Naive thymus-derived CD4-positive, alpha-beta T cell (primary cell): ENCODE data around the gene FAM168A. TPM values are rescaled to one million over a fixed set of nuclear protein-coding genes. Genes with fewer than 3 reads are reported as not detected.
A peak's percentile ranks its signal among the peaks of the same experiment; 100 is the strongest.

ENCODE experiments used
- ATAC-seq: fragments of 150-1000 bp; cut with Tn5 transposase; 2 replicates; pipeline ENCODE4 v1.10.0; 2021; ENCODE audit warnings: mild to moderate bottlenecking, moderate library complexity
- CTCF ChIA-PET: fragments of 350-600 bp; sonication (Branson Sonifier 250); formaldehyde crosslinking; loops from one replicate; lab custom pipeline; 2021; ENCODE audit warnings: antibody characterized with exemption; lab: Charles Lee
- POLR2A ChIA-PET: fragments of 350-600 bp; sonication (Branson Sonifier 250); formaldehyde crosslinking; loops from one replicate; lab custom pipeline; 2021; ENCODE audit warnings: antibody characterized with exemption, inconsistent platforms; lab: Charles Lee
- DNase-seq, 9 donors: peaks; one replicate each; pipeline versions ENCODE4 v3.0.0 to v3.0.0-alpha.2; 2020 to 2022; ENCODE audit warnings: mixed read lengths in 1 of 9
- H3K27ac ChIP-seq: one replicate; pipeline ENCODE4 v1.7.0; 2013; ENCODE audit warnings: mild to moderate bottlenecking, low read depth, low read length, moderate library complexity
- H3K27me3 ChIP-seq, 2 donors: one replicate each; pipeline ENCODE4 v1.7.0; 2013; ENCODE audit warnings: low read length in 2 of 2, mild to moderate bottlenecking in 2 of 2, moderate library complexity in 2 of 2; ENCODE audit not compliant: control insufficient read depth in 2 of 2, insufficient read depth in 2 of 2
- H3K36me3 ChIP-seq, 3 experiments: 1 replicate in 2 of 3; 2 replicates in 1 of 3; pipeline ENCODE4 v1.7.0; 2013; ENCODE audit warnings: low read length in 3 of 3, mild to moderate bottlenecking in 3 of 3, moderate library complexity in 1 of 3; ENCODE audit not compliant: insufficient read depth in 3 of 3, control insufficient read depth in 2 of 3
- H3K4me1 ChIP-seq, 2 donors: one replicate each; pipeline ENCODE4 v1.7.0; 2013; ENCODE audit warnings: low read length in 2 of 2, mild to moderate bottlenecking in 2 of 2, moderate library complexity in 1 of 2; ENCODE audit not compliant: control insufficient read depth in 2 of 2, insufficient read depth in 2 of 2
- H3K4me3 ChIP-seq: 2 replicates; pipeline ENCODE4 v1.7.0; 2013; ENCODE audit warnings: mild to moderate bottlenecking, low read length
- H3K9me3 ChIP-seq, 3 experiments: 1 replicate in 2 of 3; 2 replicates in 1 of 3; pipeline ENCODE4 v1.7.0; 2013; ENCODE audit warnings: low read length in 3 of 3; ENCODE audit not compliant: control insufficient read depth in 2 of 3
- H3K27ac Mint-ChIP-seq, 9 donors: one replicate each; pipeline ENCODE4 v1.8.0; 2020 to 2022; ENCODE audit warnings: mixed read lengths in 9 of 9, mild to moderate bottlenecking in 8 of 9, moderate library complexity in 5 of 9, inconsistent platforms in 2 of 9
- H3K27me3 Mint-ChIP-seq, 5 donors: one replicate each; pipeline ENCODE4 v1.8.0; 2021 to 2022; ENCODE audit warnings: mixed read lengths in 5 of 5, mild to moderate bottlenecking in 1 of 5
- H3K36me3 Mint-ChIP-seq, 5 donors: one replicate each; pipeline ENCODE4 v1.8.0; 2020 to 2022; ENCODE audit warnings: mixed read lengths in 5 of 5, mild to moderate bottlenecking in 3 of 5, inconsistent platforms in 1 of 5
- H3K4me1 Mint-ChIP-seq, 7 donors: one replicate each; pipeline ENCODE4 v1.8.0; 2020 to 2022; ENCODE audit warnings: mixed read lengths in 7 of 7, mild to moderate bottlenecking in 3 of 7, inconsistent platforms in 1 of 7
- H3K4me3 Mint-ChIP-seq, 10 donors: one replicate each; pipeline ENCODE4 v1.8.0; 2020 to 2022; ENCODE audit warnings: mild to moderate bottlenecking in 10 of 10, mixed read lengths in 10 of 10, moderate library complexity in 6 of 10, inconsistent platforms in 2 of 10
- H3K9me3 Mint-ChIP-seq, 11 donors: one replicate each; pipeline ENCODE4 v1.8.0; 2020 to 2022; ENCODE audit warnings: mixed read lengths in 11 of 11, mild to moderate bottlenecking in 4 of 11, inconsistent platforms in 1 of 11, moderate library complexity in 1 of 11
- intact Hi-C, 2 donors: fragments of 100-400 bp; cut with micrococcal nuclease; formaldehyde crosslinking; loops; one replicate each; pipeline ENCODE4 v1.15.1; 2023
- polyA plus RNA-seq, 2 donors: library from polyadenylated mRNA; unstranded; fragments of 300-500 nt; fragmentation: Illumina TruSeq; gene quantifications; one replicate each; pipeline ENCODE4 v1.2.3, GENCODE V29; 2021
- total RNA-seq, 6 experiments: library from RNA in 5 of 6; stranded (reverse) in 5 of 6; gene quantifications; 1 replicate in 5 of 6; 2 replicates in 1 of 6; pipeline ENCODE4 v1.2.3 and lab custom pipeline; 2021 to 2026

FAM168A gene
- total and polyA plus RNA-seq, 7 experiments from 2014 or later, result 3.3 to 33.0 (median 23.1) TPM

DNA sequence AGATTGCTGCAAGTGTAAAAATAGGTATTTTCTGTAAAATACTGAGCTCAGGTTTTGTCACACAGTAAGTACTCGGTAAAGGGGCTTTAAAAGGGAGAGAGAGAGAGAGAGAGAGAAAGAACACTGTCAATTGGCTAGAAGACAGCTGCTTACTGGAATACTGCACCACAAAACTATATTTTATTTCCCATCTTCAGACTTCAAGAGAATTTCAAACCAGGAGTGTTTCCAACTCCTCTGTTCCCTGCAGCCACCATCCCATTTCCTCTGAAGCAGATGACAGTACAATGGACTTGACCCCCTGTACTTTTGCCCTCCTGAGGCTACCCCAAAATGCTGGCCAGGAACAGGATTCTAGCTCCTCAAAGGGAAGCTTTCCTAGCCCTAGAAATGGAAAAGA is 132.0 kb downstream of the FAM168A start:
- CTCF ChIA-PET, result interaction anchor here (0.8 kb wide), 1 partner anchor 14 kb away, joined by 5 read pairs; no protein-coding TSS in a partner anchor

DNA sequence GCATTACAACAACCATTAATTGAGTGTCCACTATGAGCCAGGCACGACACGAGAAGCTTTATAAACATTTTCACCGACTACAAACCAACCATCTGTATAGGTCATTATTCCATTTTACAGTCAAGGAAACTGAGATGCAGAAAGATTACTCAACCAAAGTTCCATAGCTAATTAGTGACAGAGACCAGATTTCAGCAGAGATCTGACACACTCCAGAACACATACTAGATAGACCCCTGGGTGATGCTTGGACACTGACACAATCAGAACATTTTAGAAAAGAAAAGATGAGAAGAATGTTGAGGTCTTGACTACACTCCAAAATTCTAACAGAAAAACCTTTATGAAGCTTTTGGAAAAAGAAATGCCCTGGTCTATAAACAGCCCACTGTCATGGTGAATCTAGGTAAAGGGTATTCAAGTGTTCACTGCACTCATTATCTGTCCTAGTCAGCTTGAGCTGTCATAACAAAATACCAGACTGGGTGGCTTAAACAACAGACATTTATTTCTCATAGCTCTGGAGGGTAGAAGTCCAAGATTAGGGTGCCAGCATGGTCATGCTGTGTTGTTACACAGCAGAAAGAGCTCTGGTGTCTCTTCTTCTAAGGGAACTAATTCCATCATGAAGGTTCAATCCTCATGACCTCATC is 132.8 kb downstream of the FAM168A start:
- ATAC-seq (no peak), DNase-seq (no peak)
- no peak overlapping the region for H3K4me3 Mint-ChIP-seq
- H3K36me3 Mint-ChIP-seq, result peaks cover 0 to 37% (median 32%) of the 10 kb centered on the region in 5 donors
- Histone ChIP-seq H3K36me3 (no peaks in the 10 kb centered on the region), H3K27ac (no peak overlapping the region), H3K4me3 (no peak overlapping the region), H3K9me3 (no peaks in the 10 kb centered on the region), H3K4me1 (no peaks in the 10 kb centered on the region), H3K27me3 (no peaks in the 10 kb centered on the region)
- CTCF ChIA-PET, result interaction anchor here (0.7 to 0.8 kb wide), 2 partner anchors 12 to 15 kb away, joined by 3 to 5 read pairs; no protein-coding TSS in a partner anchor
- no peaks in the 10 kb centered on the region for H3K9me3 Mint-ChIP-seq
- POLR2A ChIA-PET, result interaction anchor here (0.7 to 1.2 kb wide), 2 partner anchors 8 to 1575 kb away, joined by 4 read pairs; no protein-coding TSS in a partner anchor
- no peaks in the 10 kb centered on the region for H3K27me3 Mint-ChIP-seq
- intact Hi-C loops, result no loop called here
- H3K4me1 Mint-ChIP-seq, result peaks cover 0 to 15% (median 0%) of the 10 kb centered on the region in 7 donors
- no peak overlapping the region for H3K27ac Mint-ChIP-seq

More for the DNA sequence above, 132.0 kb downstream of the FAM168A start:
- Histone ChIP-seq H3K36me3 (no peaks in the 10 kb centered on the region), H3K9me3 (no peaks in the 10 kb centered on the region), H3K4me3 (no peak overlapping the region), H3K4me1 (no peaks in the 10 kb centered on the region), H3K27me3 (no peaks in the 10 kb centered on the region), H3K27ac (no peak overlapping the region)
- DNase-seq, result no peak
- H3K36me3 Mint-ChIP-seq, result peaks cover 0 to 44% (median 35%) of the 10 kb centered on the region in 5 donors
- no peak for ATAC-seq
- H3K9me3 Mint-ChIP-seq, result no peaks in the 10 kb centered on the region
- H3K4me3 Mint-ChIP-seq, result no peak overlapping the region
- POLR2A ChIA-PET, result interaction anchor here (0.7 to 1.2 kb wide), 2 partner anchors 9 to 1574 kb away, joined by 4 read pairs; no protein-coding TSS in a partner anchor
- intact Hi-C loops, result no loop called here
- H3K4me1 Mint-ChIP-seq, result peaks cover 0 to 16% (median 0%) of the 10 kb centered on the region in 7 donors
- H3K27ac Mint-ChIP-seq, result no peak overlapping the region
- no peaks in the 10 kb centered on the region for H3K27me3 Mint-ChIP-seq

DNA sequence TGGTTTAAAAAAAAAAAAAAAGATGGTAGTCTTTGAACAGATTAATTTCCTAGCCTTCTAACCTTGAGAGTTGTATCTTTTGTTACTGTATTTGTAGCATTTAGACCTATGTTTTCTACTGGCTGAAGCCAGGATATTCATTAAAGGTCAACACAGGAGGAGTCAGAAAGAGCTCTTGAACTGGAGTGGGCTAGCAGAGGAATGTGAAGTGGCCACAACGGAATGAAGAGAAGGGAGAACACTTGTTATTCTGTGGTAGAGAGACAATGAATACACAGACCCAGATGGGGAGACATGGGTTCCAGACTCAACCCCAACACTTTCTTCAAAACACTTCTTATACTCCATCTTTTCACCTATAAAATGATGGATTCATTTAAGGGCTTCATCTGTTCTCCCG is 133.6 kb downstream of the FAM168A start:
- no peaks in the 10 kb centered on the region for H3K4me1 ChIP-seq
- no peaks in the 10 kb centered on the region for H3K27me3 ChIP-seq
- H3K4me3 ChIP-seq, result no peak overlapping the region
- ChIA-PET CTCF (no interaction called here), POLR2A (interaction anchor here (1.0 kb wide), 1 partner anchor 25 kb away, joined by 6 read pairs; no protein-coding TSS in a partner anchor)
- intact Hi-C loops, result no loop called here
- no peaks in the 10 kb centered on the region for H3K27me3 Mint-ChIP-seq
- ATAC-seq, result no peak
- no peaks in the 10 kb centered on the region for H3K9me3 Mint-ChIP-seq
- no peak overlapping the region for H3K27ac Mint-ChIP-seq
- H3K4me1 Mint-ChIP-seq, result peaks cover 0 to 16% (median 0%) of the 10 kb centered on the region in 7 donors
- no peak for DNase-seq
- H3K36me3 ChIP-seq, result no peaks in the 10 kb centered on the region
- no peaks in the 10 kb centered on the region for H3K9me3 ChIP-seq
- peaks cover 0 to 36% (median 32%) of the 10 kb centered on the region in 5 donors for H3K36me3 Mint-ChIP-seq
- H3K27ac ChIP-seq, result no peak overlapping the region
- H3K4me3 Mint-ChIP-seq, result no peak overlapping the region

DNA sequence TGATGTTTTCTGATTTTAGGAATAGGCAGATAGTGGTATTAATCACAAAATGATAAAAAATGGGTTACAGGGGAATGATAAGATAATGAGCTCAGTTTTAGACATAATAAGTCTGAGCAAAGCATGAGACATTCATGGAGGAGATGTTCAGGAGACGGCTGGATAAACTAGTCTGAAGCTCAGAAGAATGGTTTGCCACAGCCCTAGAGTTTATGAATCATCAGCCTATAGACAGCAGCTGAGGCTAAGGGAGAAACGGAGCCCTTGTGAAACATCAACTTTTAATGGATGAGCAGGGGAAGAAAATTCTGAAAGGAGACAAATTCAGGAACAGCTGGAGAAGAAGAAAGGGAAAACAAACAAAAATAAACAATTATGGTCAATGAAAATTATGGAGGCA is 134.6 kb downstream of the FAM168A start:
- H3K27me3 Mint-ChIP-seq, result no peaks in the 10 kb centered on the region
- no peak for ATAC-seq
- no peaks in the 10 kb centered on the region for H3K9me3 Mint-ChIP-seq
- peaks cover 0 to 14% (median 0%) of the 10 kb centered on the region in 7 donors for H3K4me1 Mint-ChIP-seq
- CTCF ChIA-PET, result interaction anchor here (0.8 kb wide), 1 partner anchor 81 kb away, joined by 4 read pairs; no protein-coding TSS in a partner anchor
- POLR2A ChIA-PET, result no interaction called here
- DNase-seq, result no peak
- H3K9me3 ChIP-seq, result no peaks in the 10 kb centered on the region
- H3K27me3 ChIP-seq, result no peaks in the 10 kb centered on the region
- H3K27ac ChIP-seq, result no peak overlapping the region
- H3K4me3 ChIP-seq, result no peak overlapping the region
- no peaks in the 10 kb centered on the region for H3K4me1 ChIP-seq
- H3K36me3 Mint-ChIP-seq, result peaks cover 0 to 33% (median 30%) of the 10 kb centered on the region in 5 donors
- no peaks in the 10 kb centered on the region for H3K36me3 ChIP-seq
- no peak overlapping the region for H3K27ac Mint-ChIP-seq
- intact Hi-C loops, result no loop called here
- H3K4me3 Mint-ChIP-seq, result no peak overlapping the region

- CTCF ChIA-PET, result no interaction called here
- Mint-ChIP-seq H3K4me1 (peaks cover 0 to 15% (median 0%) of the 10 kb centered on the region in 7 donors), H3K27ac (no peak overlapping the region), H3K27me3 (no peaks in the 10 kb centered on the region), H3K4me3 (no peak overlapping the region), H3K36me3 (peaks cover 0 to 34% (median 27%) of the 10 kb centered on the region in 5 donors), H3K9me3 (no peaks in the 10 kb centered on the region)
- Histone ChIP-seq H3K4me1 (no peaks in the 10 kb centered on the region), H3K9me3 (no peaks in the 10 kb centered on the region), H3K27me3 (no peaks in the 10 kb centered on the region), H3K27ac (no peak overlapping the region), H3K4me3 (no peak overlapping the region), H3K36me3 (no peaks in the 10 kb centered on the region)
- DNase-seq (no peak), ATAC-seq (peak; percentile 82)
- POLR2A ChIA-PET, result no interaction called here
- intact Hi-C loops, result no loop called here
Measured at GRCh38 chr11:73461964-73462363, 135.9 kb downstream of the FAM168A start.

DNA sequence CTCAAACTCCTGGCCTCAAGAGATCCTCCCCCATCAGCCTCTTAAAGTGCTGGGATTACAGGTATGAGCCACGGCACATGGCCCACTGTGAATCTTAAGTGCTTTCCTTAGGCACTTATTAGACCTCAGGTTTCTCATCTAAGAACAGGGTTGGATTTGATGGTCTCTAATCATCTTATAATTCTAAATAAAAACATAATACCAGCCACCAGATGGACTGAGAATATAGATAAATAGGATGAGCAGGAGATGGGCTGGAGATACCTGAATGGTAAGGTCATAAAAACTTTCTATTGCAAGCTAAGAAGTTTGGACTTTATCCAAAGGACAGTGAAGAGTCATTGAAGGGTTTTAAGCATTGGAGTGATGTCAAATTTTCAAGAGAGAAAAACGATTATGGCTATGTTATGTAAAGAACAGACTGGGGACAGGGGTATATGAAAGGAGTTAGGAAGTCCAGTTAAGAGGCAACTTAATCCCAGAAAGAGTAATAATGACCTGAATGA is 136.5 kb downstream of the FAM168A start:
- DNase-seq, result no peak
- Mint-ChIP-seq H3K4me1 (peaks cover 0 to 14% (median 4%) of the 10 kb centered on the region in 7 donors), H3K36me3 (peaks cover 0 to 34% (median 27%) of the 10 kb centered on the region in 5 donors), H3K27ac (no peak overlapping the region), H3K9me3 (no peaks in the 10 kb centered on the region), H3K4me3 (no peak overlapping the region), H3K27me3 (no peaks in the 10 kb centered on the region)
- Histone ChIP-seq H3K9me3 (no peaks in the 10 kb centered on the region), H3K36me3 (no peaks in the 10 kb centered on the region), H3K27ac (no peak overlapping the region), H3K4me1 (no peaks in the 10 kb centered on the region), H3K4me3 (no peak overlapping the region), H3K27me3 (no peaks in the 10 kb centered on the region)
- intact Hi-C loops, result no loop called here
- ChIA-PET POLR2A (no interaction called here), CTCF (no interaction called here)
- no peak for ATAC-seq
